ENCODE results near the gene NPTX2.

DNA sequence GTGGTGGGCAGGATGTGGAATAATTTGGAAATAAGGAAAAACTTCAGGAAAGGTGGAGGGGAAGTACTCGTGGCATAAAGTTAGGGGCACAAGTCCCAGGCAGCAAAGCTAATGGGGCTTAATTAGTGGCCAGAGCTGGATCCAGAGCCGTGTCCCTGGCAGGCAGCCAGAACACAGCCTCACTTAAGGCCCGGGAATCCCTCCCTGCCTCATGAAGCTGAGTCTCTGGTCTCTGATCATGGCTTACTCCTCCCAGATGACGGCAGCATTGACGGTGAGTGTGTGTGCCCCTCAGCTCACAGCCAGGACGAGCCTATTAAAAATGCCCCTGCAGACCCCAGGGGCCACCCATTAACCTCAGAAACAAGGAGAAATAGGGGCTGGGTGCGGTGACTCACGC, 48.2 kb upstream of the NPTX2 start:
- TF ChIP-seq, protein P1, sequence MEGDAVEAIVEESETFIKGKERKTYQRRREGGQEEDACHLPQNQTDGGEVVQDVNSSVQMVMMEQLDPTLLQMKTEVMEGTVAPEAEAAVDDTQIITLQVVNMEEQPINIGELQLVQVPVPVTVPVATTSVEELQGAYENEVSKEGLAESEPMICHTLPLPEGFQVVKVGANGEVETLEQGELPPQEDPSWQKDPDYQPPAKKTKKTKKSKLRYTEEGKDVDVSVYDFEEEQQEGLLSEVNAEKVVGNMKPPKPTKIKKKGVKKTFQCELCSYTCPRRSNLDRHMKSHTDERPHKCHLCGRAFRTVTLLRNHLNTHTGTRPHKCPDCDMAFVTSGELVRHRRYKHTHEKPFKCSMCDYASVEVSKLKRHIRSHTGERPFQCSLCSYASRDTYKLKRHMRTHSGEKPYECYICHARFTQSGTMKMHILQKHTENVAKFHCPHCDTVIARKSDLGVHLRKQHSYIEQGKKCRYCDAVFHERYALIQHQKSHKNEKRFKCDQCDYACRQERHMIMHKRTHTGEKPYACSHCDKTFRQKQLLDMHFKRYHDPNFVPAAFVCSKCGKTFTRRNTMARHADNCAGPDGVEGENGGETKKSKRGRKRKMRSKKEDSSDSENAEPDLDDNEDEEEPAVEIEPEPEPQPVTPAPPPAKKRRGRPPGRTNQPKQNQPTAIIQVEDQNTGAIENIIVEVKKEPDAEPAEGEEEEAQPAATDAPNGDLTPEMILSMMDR (IDR thresholded peaks at IDR 0.05), result no peak
- no peak for TF ChIP-seq POLR2A (IDR thresholded peaks at IDR 0.05)
